Measurements from ENCODE around the gene GAS6.

DNA sequence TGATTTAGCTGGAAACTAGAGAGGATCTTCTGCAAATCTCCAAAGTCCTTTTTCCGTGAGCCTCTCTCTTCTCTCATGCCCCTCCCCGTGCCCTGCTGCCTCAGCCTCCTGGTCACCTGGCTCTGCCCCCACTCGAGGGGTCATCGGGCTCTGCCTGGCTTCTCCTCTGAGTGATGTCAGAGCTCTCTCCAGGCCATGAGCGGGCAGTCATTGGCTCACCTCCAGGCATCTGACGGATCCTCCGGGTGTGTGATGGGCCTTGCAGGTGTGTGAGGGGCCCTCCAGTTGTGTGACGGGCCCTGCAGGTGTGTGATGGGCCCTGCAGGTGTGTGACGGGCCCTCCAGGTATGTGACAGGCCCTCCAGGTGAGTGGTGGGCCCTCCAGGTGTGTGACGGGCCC is 10.3 kb upstream of the GAS6 start:
- TF ChIP-seq, protein P1, sequence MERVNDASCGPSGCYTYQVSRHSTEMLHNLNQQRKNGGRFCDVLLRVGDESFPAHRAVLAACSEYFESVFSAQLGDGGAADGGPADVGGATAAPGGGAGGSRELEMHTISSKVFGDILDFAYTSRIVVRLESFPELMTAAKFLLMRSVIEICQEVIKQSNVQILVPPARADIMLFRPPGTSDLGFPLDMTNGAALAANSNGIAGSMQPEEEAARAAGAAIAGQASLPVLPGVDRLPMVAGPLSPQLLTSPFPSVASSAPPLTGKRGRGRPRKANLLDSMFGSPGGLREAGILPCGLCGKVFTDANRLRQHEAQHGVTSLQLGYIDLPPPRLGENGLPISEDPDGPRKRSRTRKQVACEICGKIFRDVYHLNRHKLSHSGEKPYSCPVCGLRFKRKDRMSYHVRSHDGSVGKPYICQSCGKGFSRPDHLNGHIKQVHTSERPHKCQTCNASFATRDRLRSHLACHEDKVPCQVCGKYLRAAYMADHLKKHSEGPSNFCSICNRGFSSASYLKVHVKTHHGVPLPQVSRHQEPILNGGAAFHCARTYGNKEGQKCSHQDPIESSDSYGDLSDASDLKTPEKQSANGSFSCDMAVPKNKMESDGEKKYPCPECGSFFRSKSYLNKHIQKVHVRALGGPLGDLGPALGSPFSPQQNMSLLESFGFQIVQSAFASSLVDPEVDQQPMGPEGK (CRISPR knock-in tag; IDR thresholded peaks at IDR 0.05; ENCODE audit: borderline replicate concordance): no peak
- TF ChIP-seq SNAI2 (CRISPR knock-in tag; IDR thresholded peaks at IDR 0.05): no peak
- TF ChIP-seq ZFP30 (CRISPR knock-in tag; IDR thresholded peaks at IDR 0.05): no peak
- TF ChIP-seq, protein P2, sequence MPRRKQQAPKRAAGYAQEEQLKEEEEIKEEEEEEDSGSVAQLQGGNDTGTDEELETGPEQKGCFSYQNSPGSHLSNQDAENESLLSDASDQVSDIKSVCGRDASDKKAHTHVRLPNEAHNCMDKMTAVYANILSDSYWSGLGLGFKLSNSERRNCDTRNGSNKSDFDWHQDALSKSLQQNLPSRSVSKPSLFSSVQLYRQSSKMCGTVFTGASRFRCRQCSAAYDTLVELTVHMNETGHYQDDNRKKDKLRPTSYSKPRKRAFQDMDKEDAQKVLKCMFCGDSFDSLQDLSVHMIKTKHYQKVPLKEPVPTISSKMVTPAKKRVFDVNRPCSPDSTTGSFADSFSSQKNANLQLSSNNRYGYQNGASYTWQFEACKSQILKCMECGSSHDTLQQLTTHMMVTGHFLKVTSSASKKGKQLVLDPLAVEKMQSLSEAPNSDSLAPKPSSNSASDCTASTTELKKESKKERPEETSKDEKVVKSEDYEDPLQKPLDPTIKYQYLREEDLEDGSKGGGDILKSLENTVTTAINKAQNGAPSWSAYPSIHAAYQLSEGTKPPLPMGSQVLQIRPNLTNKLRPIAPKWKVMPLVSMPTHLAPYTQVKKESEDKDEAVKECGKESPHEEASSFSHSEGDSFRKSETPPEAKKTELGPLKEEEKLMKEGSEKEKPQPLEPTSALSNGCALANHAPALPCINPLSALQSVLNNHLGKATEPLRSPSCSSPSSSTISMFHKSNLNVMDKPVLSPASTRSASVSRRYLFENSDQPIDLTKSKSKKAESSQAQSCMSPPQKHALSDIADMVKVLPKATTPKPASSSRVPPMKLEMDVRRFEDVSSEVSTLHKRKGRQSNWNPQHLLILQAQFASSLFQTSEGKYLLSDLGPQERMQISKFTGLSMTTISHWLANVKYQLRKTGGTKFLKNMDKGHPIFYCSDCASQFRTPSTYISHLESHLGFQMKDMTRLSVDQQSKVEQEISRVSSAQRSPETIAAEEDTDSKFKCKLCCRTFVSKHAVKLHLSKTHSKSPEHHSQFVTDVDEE (CRISPR knock-in tag; IDR thresholded peaks at IDR 0.05): no peak
- no peak for TF ChIP-seq ZC3H10 (CRISPR knock-in tag; IDR thresholded peaks at IDR 0.05)
- TF ChIP-seq PPARA (CRISPR knock-in tag; IDR thresholded peaks at IDR 0.05; ENCODE audit: borderline replicate concordance): no peak
- no peak for TF ChIP-seq ESRRG (CRISPR knock-in tag; IDR thresholded peaks at IDR 0.05)
- TF ChIP-seq, protein P3, sequence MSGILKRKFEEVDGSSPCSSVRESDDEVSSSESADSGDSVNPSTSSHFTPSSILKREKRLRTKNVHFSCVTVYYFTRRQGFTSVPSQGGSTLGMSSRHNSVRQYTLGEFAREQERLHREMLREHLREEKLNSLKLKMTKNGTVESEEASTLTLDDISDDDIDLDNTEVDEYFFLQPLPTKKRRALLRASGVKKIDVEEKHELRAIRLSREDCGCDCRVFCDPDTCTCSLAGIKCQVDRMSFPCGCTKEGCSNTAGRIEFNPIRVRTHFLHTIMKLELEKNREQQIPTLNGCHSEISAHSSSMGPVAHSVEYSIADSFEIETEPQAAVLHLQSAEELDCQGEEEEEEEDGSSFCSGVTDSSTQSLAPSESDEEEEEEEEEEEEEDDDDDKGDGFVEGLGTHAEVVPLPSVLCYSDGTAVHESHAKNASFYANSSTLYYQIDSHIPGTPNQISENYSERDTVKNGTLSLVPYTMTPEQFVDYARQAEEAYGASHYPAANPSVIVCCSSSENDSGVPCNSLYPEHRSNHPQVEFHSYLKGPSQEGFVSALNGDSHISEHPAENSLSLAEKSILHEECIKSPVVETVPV (CRISPR knock-in tag; IDR thresholded peaks at IDR 0.05): no peak
- TF ChIP-seq, protein P4, sequence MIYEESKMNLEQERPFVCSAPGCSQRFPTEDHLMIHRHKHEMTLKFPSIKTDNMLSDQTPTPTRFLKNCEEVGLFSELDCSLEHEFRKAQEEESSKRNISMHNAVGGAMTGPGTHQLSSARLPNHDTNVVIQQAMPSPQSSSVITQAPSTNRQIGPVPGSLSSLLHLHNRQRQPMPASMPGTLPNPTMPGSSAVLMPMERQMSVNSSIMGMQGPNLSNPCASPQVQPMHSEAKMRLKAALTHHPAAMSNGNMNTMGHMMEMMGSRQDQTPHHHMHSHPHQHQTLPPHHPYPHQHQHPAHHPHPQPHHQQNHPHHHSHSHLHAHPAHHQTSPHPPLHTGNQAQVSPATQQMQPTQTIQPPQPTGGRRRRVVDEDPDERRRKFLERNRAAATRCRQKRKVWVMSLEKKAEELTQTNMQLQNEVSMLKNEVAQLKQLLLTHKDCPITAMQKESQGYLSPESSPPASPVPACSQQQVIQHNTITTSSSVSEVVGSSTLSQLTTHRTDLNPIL (CRISPR knock-in tag; IDR thresholded peaks at IDR 0.05; ENCODE audit: low read depth): no peak
- TF ChIP-seq RARB (CRISPR knock-in tag; IDR thresholded peaks at IDR 0.05): no peak
- TF ChIP-seq TCF4 (CRISPR knock-in tag; IDR thresholded peaks at IDR 0.05; ENCODE audit: borderline replicate concordance): no peak
- no peak for TF ChIP-seq ZNF8 (CRISPR knock-in tag; IDR thresholded peaks at IDR 0.05)

Data from SK-N-SH treated with all-trans-retinoic acid at 6 μM for 48 hours (cell line).